GM20431 (cell line): ENCODE results near the gene HS3ST1.
"Not testable (repeated sequence)": the region's sequence is repeated elsewhere in the genome, so short reads cannot be mapped to it uniquely, and the experiment has no call there.

Source experiments
- in situ Hi-C: fragments of 300-500 bp; cut with MseI, MboI; formaldehyde crosslinking; loops from one replicate; pipeline ENCODE4 v1.15.0; 2020; ENCODE audit warnings: low sequenced_read_pairs; ENCODE audit not compliant: unreplicated experiment

HS3ST1 gene

GRCh38 chr4:11408233-11408967, 20.3 kb downstream of the HS3ST1 start:
- in situ Hi-C loops, result no loop called here

GRCh38 chr4:11407551-11407950, 21.1 kb downstream of the HS3ST1 start:
- in situ Hi-C loops, result no loop called here

GRCh38 chr4:11404431-11404830, 24.3 kb downstream of the HS3ST1 start:
- in situ Hi-C loops, result no loop called here

- in situ Hi-C loops, result no loop called here
Measured at GRCh38 chr4:11402192-11402591, 26.5 kb downstream of the HS3ST1 start.

GRCh38 chr4:11399461-11399971, 29.2 kb downstream of the HS3ST1 start:
- in situ Hi-C loops, result no loop called here

GRCh38 chr4:11397819-11398610, 30.7 kb downstream of the HS3ST1 start:
- in situ Hi-C loops, result no loop called here

- in situ Hi-C loops, result no loop called here
Measured at GRCh38 chr4:11397146-11397545, 31.5 kb downstream of the HS3ST1 start.

- in situ Hi-C loops, result no loop called here
Measured at GRCh38 chr4:11393551-11393950, 35.1 kb downstream of the HS3ST1 start.

- in situ Hi-C loops, result not testable (repeated sequence)
Measured at GRCh38 chr4:11384072-11384471, 44.6 kb downstream of the HS3ST1 start.

- in situ Hi-C loops, result no loop called here
Measured at GRCh38 chr4:11376571-11376970, 52.1 kb downstream of the HS3ST1 start.

- in situ Hi-C loops, result no loop called here
Measured at GRCh38 chr4:11376146-11376545, 52.5 kb downstream of the HS3ST1 start.

- in situ Hi-C loops, result no loop called here
Measured at GRCh38 chr4:11368701-11369115, 60.0 kb downstream of the HS3ST1 start.

- in situ Hi-C loops, result no loop called here
Measured at GRCh38 chr4:11367371-11367770, 61.3 kb downstream of the HS3ST1 start.

GRCh38 chr4:11366859-11367258, 61.8 kb downstream of the HS3ST1 start:
- in situ Hi-C loops, result no loop called here

GRCh38 chr4:11365039-11365438, 63.7 kb downstream of the HS3ST1 start:
- in situ Hi-C loops, result no loop called here

- in situ Hi-C loops, result no loop called here
Measured at GRCh38 chr4:11359591-11359990, 69.1 kb downstream of the HS3ST1 start.

- in situ Hi-C loops, result no loop called here
Measured at GRCh38 chr4:11355226-11355625, 73.5 kb downstream of the HS3ST1 start.

GRCh38 chr4:11354531-11354930, 74.2 kb downstream of the HS3ST1 start:
- in situ Hi-C loops, result no loop called here

- in situ Hi-C loops, result no loop called here
Measured at GRCh38 chr4:11348449-11349088, 80.1 kb downstream of the HS3ST1 start.

GRCh38 chr4:11344916-11345315, 83.8 kb downstream of the HS3ST1 start:
- in situ Hi-C loops, result no loop called here

GRCh38 chr4:11343536-11343935, 85.2 kb downstream of the HS3ST1 start:
- in situ Hi-C loops, result no loop called here
